ENCODE results near the gene PROX1. TPM values are rescaled to one million over a fixed set of nuclear protein-coding genes. Genes with fewer than 3 reads are reported as not detected.

Gene PROX1
- total and polyA plus RNA-seq, 2 experiments from 2014 or later, result under 0.01 to 0.20 TPM

DNA sequence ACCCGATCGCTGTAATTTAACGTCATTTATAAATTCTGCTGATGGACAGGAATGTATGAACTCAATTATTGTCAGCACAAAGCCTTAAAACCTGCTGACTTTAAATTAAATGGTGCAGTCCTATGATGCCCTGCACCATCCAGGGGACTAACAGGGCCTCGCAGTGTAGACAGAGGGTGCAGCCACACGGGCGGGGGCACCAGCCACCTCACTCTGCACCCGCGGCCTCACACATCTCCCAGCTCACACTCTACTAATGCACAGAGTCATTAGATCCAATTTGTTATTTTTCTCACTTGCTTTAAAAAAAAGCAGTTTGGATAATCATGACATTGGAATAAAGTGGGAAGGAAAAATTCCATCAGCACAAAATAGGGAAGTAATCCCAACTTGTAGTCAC lies 49.7 kb downstream of the PROX1 start:
- Histone ChIP-seq H3K9ac (no peak overlapping the region), H3K4me2 (ENCODE audit: unreplicated experiment) (no peak overlapping the region), H3K79me2 (ENCODE audit: insufficient read depth) (no peaks in the 10 kb centered on the region), H3K4me1 (ENCODE audit: insufficient read depth) (no peaks in the 10 kb centered on the region), H2AFZ (no peak overlapping the region), H3F3A (ENCODE audit: insufficient read depth) (no peaks in the 10 kb centered on the region), H3K27me3 (replicated peaks; ENCODE audit: insufficient read depth) (0 out of 2 replicates have a peak, but pooled peaks cover 4% of the 10 kb centered on the region), H3K36me3 (ENCODE audit: low read depth) (no peaks in the 10 kb centered on the region), H3K27ac (no peak overlapping the region), H4K20me1 (ENCODE audit: insufficient read depth) (no peaks in the 10 kb centered on the region), H3K4me3 (no peak overlapping the region), H3K9me2 (ENCODE audit: insufficient read depth) (no peaks in the 10 kb centered on the region), H3K9me3 (ENCODE audit: low read depth) (no peaks in the 10 kb centered on the region)
- in situ Hi-C loops (cut with MboI), result no loop called here
- WGBS, 2 experiments (ENCODE audit: low coverage in 1 of 2, low lambda C conversion rate in 2 of 2, missing lambda C conversion rate in 2 of 2), result 57 to 66% methylated on average over 8 of the region's 8 CpGs
- DNase-seq, result no peak
- TF ChIP-seq EZH2phosphoT487 (IDR thresholded peaks at IDR 0.05; ENCODE audit: insufficient read depth, low read depth) (no peak), EZH2 (IDR thresholded peaks at IDR 0.05; ENCODE audit: insufficient read depth, poor library complexity, severe bottlenecking) (no peak)

- H3K9me2 ChIP-seq (ENCODE audit: insufficient read depth), result no peaks in the 10 kb centered on the region
- H3K36me3 ChIP-seq (ENCODE audit: low read depth), result no peaks in the 10 kb centered on the region
- H4K20me1 ChIP-seq (ENCODE audit: insufficient read depth), result no peaks in the 10 kb centered on the region
- H3K27ac ChIP-seq, result no peak overlapping the region
- TF ChIP-seq EZH2 (IDR thresholded peaks at IDR 0.05; ENCODE audit: insufficient read depth, poor library complexity, severe bottlenecking), result no peak
- TF ChIP-seq EZH2phosphoT487 (IDR thresholded peaks at IDR 0.05; ENCODE audit: insufficient read depth, low read depth), result no peak
- H3K4me3 ChIP-seq, result no peak overlapping the region
- H3K27me3 ChIP-seq (replicated peaks; ENCODE audit: insufficient read depth), result 0 out of 2 replicates have a peak, but pooled peaks cover 4% of the 10 kb centered on the region
- no peaks in the 10 kb centered on the region for H3K79me2 ChIP-seq (ENCODE audit: insufficient read depth)
- H3K4me2 ChIP-seq (ENCODE audit: unreplicated experiment), result no peak overlapping the region
- DNase-seq, result no peak
- H3K9me3 ChIP-seq (ENCODE audit: low read depth), result no peaks in the 10 kb centered on the region
- no peaks in the 10 kb centered on the region for H3F3A ChIP-seq (ENCODE audit: insufficient read depth)
- no peak overlapping the region for H3K9ac ChIP-seq
- H3K4me1 ChIP-seq (ENCODE audit: insufficient read depth), result no peaks in the 10 kb centered on the region
- in situ Hi-C loops (cut with MboI), result no loop called here
- WGBS, 2 experiments (ENCODE audit: low coverage in 1 of 2, low lambda C conversion rate in 2 of 2, missing lambda C conversion rate in 2 of 2), result 61 to 64% methylated on average over 4 of the region's 4 CpGs
- H2AFZ ChIP-seq, result no peak overlapping the region
Observed at GRCh38 chr1:214039394-214040018, 51.7 kb downstream of the PROX1 start.

DNA sequence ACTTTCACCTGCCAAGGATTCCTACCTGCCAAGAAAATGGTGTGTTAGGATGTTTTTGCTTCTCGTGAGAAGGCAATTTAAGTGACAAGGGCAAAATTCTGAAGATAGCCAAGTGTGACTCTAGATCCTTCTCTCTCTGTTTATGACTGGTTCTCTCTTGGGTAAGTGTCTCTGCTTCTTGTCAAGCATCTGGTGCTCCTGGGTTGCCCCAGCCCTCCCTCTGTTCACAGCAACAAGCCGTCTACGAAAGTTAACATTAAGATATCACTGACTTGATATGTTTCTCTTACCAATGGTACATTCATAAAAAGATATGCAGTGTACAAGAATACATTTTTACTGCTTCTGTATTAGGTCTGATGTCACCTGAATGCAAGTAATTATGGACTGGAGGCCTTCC lies 55.4 kb downstream of the PROX1 start:
- H3K4me1 ChIP-seq (ENCODE audit: insufficient read depth), result no peaks in the 10 kb centered on the region
- no peaks in the 10 kb centered on the region for H3F3A ChIP-seq (ENCODE audit: insufficient read depth)
- no peak overlapping the region for H3K4me3 ChIP-seq
- in situ Hi-C loops (cut with MboI), result no loop called here
- 0 out of 2 replicates have a peak, but pooled peaks cover 4% of the 10 kb centered on the region for H3K27me3 ChIP-seq (replicated peaks; ENCODE audit: insufficient read depth)
- H3K9me3 ChIP-seq (ENCODE audit: low read depth), result no peaks in the 10 kb centered on the region
- H3K27ac ChIP-seq, result no peak overlapping the region
- no peaks in the 10 kb centered on the region for H3K79me2 ChIP-seq (ENCODE audit: insufficient read depth)
- no peak for DNase-seq
- H2AFZ ChIP-seq, result no peak overlapping the region
- TF ChIP-seq EZH2 (IDR thresholded peaks at IDR 0.05; ENCODE audit: insufficient read depth, poor library complexity, severe bottlenecking), result no peak
- TF ChIP-seq EZH2phosphoT487 (IDR thresholded peaks at IDR 0.05; ENCODE audit: insufficient read depth, low read depth), result no peak
- H3K4me2 ChIP-seq (ENCODE audit: unreplicated experiment), result no peak overlapping the region
- no peaks in the 10 kb centered on the region for H3K36me3 ChIP-seq (ENCODE audit: low read depth)
- H4K20me1 ChIP-seq (ENCODE audit: insufficient read depth), result no peaks in the 10 kb centered on the region
- H3K9ac ChIP-seq, result no peak overlapping the region
- WGBS, 2 experiments (ENCODE audit: low coverage in 1 of 2, low lambda C conversion rate in 2 of 2, missing lambda C conversion rate in 2 of 2), result 57 to 63% methylated on average over 3 of the region's 3 CpGs
- H3K9me2 ChIP-seq (ENCODE audit: insufficient read depth), result no peaks in the 10 kb centered on the region

DNA sequence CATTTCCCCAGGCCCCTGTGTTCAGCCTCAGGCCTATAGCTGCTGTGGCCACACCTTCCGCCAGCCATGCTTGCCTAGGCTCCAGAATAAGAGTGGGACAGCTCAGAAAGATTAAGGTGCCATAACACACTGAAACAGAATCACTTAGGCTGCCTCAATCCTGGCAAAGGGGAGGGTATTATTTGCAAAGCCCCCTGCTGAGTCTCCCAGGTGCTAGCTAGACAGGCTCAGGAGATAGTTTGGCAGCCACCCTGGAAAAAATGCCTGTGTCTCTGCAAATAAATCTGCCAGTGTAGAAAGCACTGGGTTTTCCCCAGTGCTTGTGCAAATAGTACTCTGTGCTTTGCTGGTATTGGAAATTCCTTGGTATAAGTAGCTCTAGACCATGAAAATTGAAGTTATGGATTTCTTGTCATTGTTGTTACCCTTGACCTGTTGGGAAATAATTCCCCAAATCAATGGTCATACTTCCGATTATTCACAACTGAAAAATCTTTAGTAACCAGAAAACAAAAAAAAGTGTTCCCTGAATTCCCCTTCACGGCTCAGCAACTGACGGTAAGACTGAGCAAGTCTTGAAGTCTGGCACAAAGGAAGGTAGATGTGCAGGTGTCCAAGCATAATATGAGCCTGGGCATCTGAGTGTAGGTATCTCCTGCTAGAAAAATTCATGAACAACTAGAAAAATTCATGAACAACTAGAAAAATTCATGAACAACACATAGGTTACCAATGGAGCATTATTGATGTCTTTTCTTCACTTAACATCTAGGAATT lies 56.9 kb downstream of the PROX1 start:
- DNase-seq, result no peak
- Histone ChIP-seq H3K4me2 (ENCODE audit: unreplicated experiment) (no peak overlapping the region), H3K27ac (no peak overlapping the region), H3K79me2 (ENCODE audit: insufficient read depth) (no peaks in the 10 kb centered on the region), H3K9ac (no peak overlapping the region), H3K36me3 (ENCODE audit: low read depth) (no peaks in the 10 kb centered on the region), H3K4me3 (no peak overlapping the region), H3K4me1 (ENCODE audit: insufficient read depth) (no peaks in the 10 kb centered on the region), H4K20me1 (ENCODE audit: insufficient read depth) (no peaks in the 10 kb centered on the region), H3K9me2 (ENCODE audit: insufficient read depth) (no peaks in the 10 kb centered on the region), H3K27me3 (replicated peaks; ENCODE audit: insufficient read depth) (no peaks in the 10 kb centered on the region), H2AFZ (no peak overlapping the region), H3F3A (ENCODE audit: insufficient read depth) (no peaks in the 10 kb centered on the region), H3K9me3 (ENCODE audit: low read depth) (no peaks in the 10 kb centered on the region)
- TF ChIP-seq EZH2 (IDR thresholded peaks at IDR 0.05; ENCODE audit: insufficient read depth, poor library complexity, severe bottlenecking) (no peak), EZH2phosphoT487 (IDR thresholded peaks at IDR 0.05; ENCODE audit: insufficient read depth, low read depth) (no peak)
- 43 to 49% methylated on average over 4 of the region's 4 CpGs for WGBS, 2 experiments (ENCODE audit: low coverage in 1 of 2, low lambda C conversion rate in 2 of 2, missing lambda C conversion rate in 2 of 2)
- in situ Hi-C loops (cut with MboI), result no loop called here
